Measurements from ENCODE around the gene REPS1.
A peak's percentile ranks its signal among the peaks of the same experiment; 100 is the strongest.

REPS1 gene

DNA sequence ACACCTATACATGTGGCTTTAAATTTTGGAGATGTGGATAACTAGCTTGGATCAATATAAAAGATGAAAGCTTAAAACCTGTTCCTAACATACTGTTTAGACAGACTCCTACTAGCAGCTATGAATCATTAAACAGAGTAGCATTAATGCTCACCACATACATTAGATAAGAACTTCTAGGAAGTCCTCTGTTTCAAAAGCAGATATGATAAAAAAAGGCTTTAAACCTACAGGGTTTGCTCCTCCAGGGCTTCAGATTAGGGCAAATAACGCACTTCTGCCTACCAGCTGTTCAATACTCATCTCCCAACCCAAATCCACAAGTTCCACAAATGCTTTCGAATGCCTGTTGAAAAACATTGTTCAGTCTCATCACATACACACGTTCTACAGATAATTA, 1.5 kb downstream of the REPS1 start:
- Histone ChIP-seq H3K36me3 (no peaks in the 10 kb centered on the region), H3K9me3 (no peaks in the 10 kb centered on the region), H3K4me1 (peaks cover 2% of the 10 kb centered on the region), H3K27me3 (no peaks in the 10 kb centered on the region), H3K4me3 (ENCODE audit: low read depth, low read length) (peak overlapping the region; percentile 84)
- no peak for DNase-seq
- TF ChIP-seq CTCF (IDR thresholded peaks at IDR 0.05; ENCODE audit: low read depth, low read length): no peak

GRCh38 chr6:138981416-138981815, 6.6 kb downstream of the REPS1 start:
- Histone ChIP-seq H3K36me3 (no peaks in the 10 kb centered on the region), H3K27me3 (no peaks in the 10 kb centered on the region), H3K4me1 (peaks cover 10% of the 10 kb centered on the region), H3K4me3 (ENCODE audit: low read depth, low read length) (no peak overlapping the region), H3K9me3 (no peaks in the 10 kb centered on the region)
- no peak for DNase-seq
- TF ChIP-seq CTCF (IDR thresholded peaks at IDR 0.05; ENCODE audit: low read depth, low read length): no peak

DNA sequence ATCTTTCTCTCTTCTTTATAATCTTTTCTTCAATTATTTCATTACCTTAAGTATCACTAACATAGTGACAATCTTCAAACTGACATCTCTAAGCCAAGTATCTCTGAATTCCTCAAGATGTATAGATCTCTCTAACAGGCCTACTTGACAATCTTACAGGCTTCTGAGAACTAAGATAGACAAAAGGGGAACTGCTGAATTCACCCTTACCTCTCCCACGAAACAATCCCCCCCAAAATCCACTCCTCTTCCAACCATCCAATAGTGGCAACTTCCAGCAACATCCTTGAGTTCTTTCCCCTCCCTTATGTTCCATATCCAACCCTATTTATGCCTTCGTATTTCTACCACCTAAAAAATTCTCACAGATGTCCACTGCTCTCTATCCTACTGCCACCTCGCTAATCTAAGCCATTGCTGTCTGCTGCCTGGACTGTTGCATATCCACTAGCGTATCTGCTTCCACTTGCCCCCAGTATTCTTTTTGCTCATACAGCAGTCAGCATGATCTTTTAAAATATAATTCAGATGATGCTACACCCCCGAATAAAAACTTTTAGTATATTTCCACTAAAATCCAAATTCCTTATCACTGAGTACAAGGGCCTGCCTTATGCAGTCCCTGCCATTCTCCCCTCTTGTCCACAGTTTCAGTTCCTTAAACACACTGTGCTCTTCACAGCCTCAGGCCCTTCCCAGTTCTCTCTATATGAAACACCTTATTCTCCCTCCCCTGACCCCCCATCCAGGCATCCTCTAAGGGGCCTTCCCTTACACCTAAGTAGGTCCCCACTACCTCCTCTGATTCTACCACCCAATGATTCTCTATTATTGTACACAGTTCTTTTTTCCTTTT, 8.0 kb downstream of the REPS1 start:
- H3K4me3 ChIP-seq (ENCODE audit: low read depth, low read length): no peak overlapping the region
- no peak for DNase-seq
- peaks cover 10% of the 10 kb centered on the region for H3K4me1 ChIP-seq
- no peaks in the 10 kb centered on the region for H3K27me3 ChIP-seq
- no peaks in the 10 kb centered on the region for H3K9me3 ChIP-seq
- TF ChIP-seq CTCF (IDR thresholded peaks at IDR 0.05; ENCODE audit: low read depth, low read length): no peak
- no peaks in the 10 kb centered on the region for H3K36me3 ChIP-seq

- Histone ChIP-seq H3K36me3 (no peaks in the 10 kb centered on the region), H3K4me1 (peaks cover 13% of the 10 kb centered on the region), H3K27me3 (no peaks in the 10 kb centered on the region), H3K9me3 (no peaks in the 10 kb centered on the region), H3K4me3 (ENCODE audit: low read depth, low read length) (no peak overlapping the region)
- DNase-seq: no peak
- no peak for TF ChIP-seq CTCF (IDR thresholded peaks at IDR 0.05; ENCODE audit: low read depth, low read length)
Observed at GRCh38 chr6:138979365-138979764, 8.7 kb downstream of the REPS1 start.

- no peak for TF ChIP-seq CTCF (IDR thresholded peaks at IDR 0.05; ENCODE audit: low read depth, low read length)
- no peak for DNase-seq
- H3K4me3 ChIP-seq (ENCODE audit: low read depth, low read length): no peak overlapping the region
- no peaks in the 10 kb centered on the region for H3K27me3 ChIP-seq
- H3K4me1 ChIP-seq: peaks cover 20% of the 10 kb centered on the region
- no peaks in the 10 kb centered on the region for H3K9me3 ChIP-seq
- H3K36me3 ChIP-seq: no peaks in the 10 kb centered on the region
Observed at GRCh38 chr6:138978229-138978628, 9.8 kb downstream of the REPS1 start.

- H3K27me3 ChIP-seq: no peaks in the 10 kb centered on the region
- H3K4me1 ChIP-seq: peaks cover 20% of the 10 kb centered on the region
- H3K36me3 ChIP-seq: no peaks in the 10 kb centered on the region
- no peak for TF ChIP-seq CTCF (IDR thresholded peaks at IDR 0.05; ENCODE audit: low read depth, low read length)
- no peak for DNase-seq
- no peak overlapping the region for H3K4me3 ChIP-seq (ENCODE audit: low read depth, low read length)
- H3K9me3 ChIP-seq: no peaks in the 10 kb centered on the region
Observed at GRCh38 chr6:138977646-138978167, 10.3 kb downstream of the REPS1 start.
